Natural killer cell (primary cell): Measurements from ENCODE around the gene NEAT1. TPM values are rescaled to one million over a fixed set of nuclear protein-coding genes. Genes with fewer than 3 reads are reported as not detected.

ENCODE experiments used
- ATAC-seq, 3 donors: fragments of 150-1000 bp in 2 of 3; fragments of 200-7000 bp in 1 of 3; cut with Tn5 transposase; 1 replicate in 1 of 3; 2 replicates in 2 of 3; pipeline ENCODE4 v1.10.0; 2021; ENCODE audit warnings: mild to moderate bottlenecking in 2 of 3, moderate library complexity in 2 of 3
- DNase-seq, 2 donors: peaks; one replicate each; pipeline versions ENCODE4 v3.0.0 to v3.0.0-alpha.2; 2013 to 2021; ENCODE audit warnings: mixed read lengths in 1 of 2
- H3K27ac ChIP-seq: one replicate; pipeline ENCODE4 v1.5.1; 2013; ENCODE audit warnings: mild to moderate bottlenecking, low read length
- H3K27me3 ChIP-seq: one replicate; pipeline ENCODE4 v1.6.1; 2013; ENCODE audit warnings: low read length; ENCODE audit not compliant: control insufficient read depth, insufficient read depth
- H3K36me3 ChIP-seq: one replicate; pipeline ENCODE4 v1.6.1; 2013; ENCODE audit warnings: low read length; ENCODE audit not compliant: control insufficient read depth, insufficient read depth
- H3K4me1 ChIP-seq: one replicate; pipeline ENCODE4 v1.6.1; 2013; ENCODE audit warnings: low read length; ENCODE audit not compliant: control insufficient read depth, insufficient read depth
- H3K4me3 ChIP-seq: one replicate; pipeline ENCODE4 v1.5.1; 2013; ENCODE audit warnings: low read length
- H3K9me3 ChIP-seq: one replicate; pipeline ENCODE4 v1.6.1; 2013; ENCODE audit warnings: low read length; ENCODE audit not compliant: control insufficient read depth, insufficient read depth
- H3K27ac Mint-ChIP-seq, 2 donors: one replicate each; pipeline ENCODE4 v1.8.0; 2022; ENCODE audit warnings: mild to moderate bottlenecking in 2 of 2, mixed read lengths in 2 of 2, moderate library complexity in 1 of 2
- H3K27me3 Mint-ChIP-seq, 2 donors: one replicate each; pipeline ENCODE4 v1.8.0; 2022; ENCODE audit warnings: low read depth in 2 of 2, mixed read lengths in 2 of 2
- H3K36me3 Mint-ChIP-seq: one replicate; pipeline ENCODE4 v1.8.0; 2022; ENCODE audit warnings: mixed read lengths
- H3K4me1 Mint-ChIP-seq, 2 donors: one replicate each; pipeline ENCODE4 v1.8.0; 2022; ENCODE audit warnings: mixed read lengths in 2 of 2
- H3K4me3 Mint-ChIP-seq: one replicate; pipeline ENCODE4 v1.8.0; 2022; ENCODE audit warnings: mild to moderate bottlenecking, moderate library complexity, mixed read lengths
- H3K9me3 Mint-ChIP-seq, 2 donors: one replicate each; pipeline ENCODE4 v1.8.0; 2022; ENCODE audit warnings: mixed read lengths in 2 of 2
- WGBS: methylation state at CpG from one replicate; pipeline ENCODE4 v1.1.7; 2013; ENCODE audit warnings: missing lambda C conversion rate; ENCODE audit not compliant: insufficient coverage; 5-methylcytosine and 5-hydroxymethylcytosine counted together
- intact Hi-C: fragments of 100-400 bp; cut with micrococcal nuclease; formaldehyde crosslinking; loops from one replicate; pipeline ENCODE4 v1.14.2; 2022
- total RNA-seq, 4 donors: library from RNA; stranded (reverse); fragments of 120-200 nt in 1 of 4; gene quantifications; one replicate each; pipeline versions ENCODE4 v1.2.3 to v1.2.4, GENCODE V29; 2013 to 2022
- TF ChIP-seq, protein P1 (sequence below): fragments of 200-600 bp; IDR thresholded peaks from one replicate; pipeline ENCODE4 v1.8.0; 2022; ENCODE audit warnings: antibody characterized with exemption

Gene NEAT1
- total RNA-seq, 3 donors from 2014 or later (not counting 1 experiment from before 2014, with no cell fraction given) = 1,031 to 1,768 (median 1,493) TPM

DNA sequence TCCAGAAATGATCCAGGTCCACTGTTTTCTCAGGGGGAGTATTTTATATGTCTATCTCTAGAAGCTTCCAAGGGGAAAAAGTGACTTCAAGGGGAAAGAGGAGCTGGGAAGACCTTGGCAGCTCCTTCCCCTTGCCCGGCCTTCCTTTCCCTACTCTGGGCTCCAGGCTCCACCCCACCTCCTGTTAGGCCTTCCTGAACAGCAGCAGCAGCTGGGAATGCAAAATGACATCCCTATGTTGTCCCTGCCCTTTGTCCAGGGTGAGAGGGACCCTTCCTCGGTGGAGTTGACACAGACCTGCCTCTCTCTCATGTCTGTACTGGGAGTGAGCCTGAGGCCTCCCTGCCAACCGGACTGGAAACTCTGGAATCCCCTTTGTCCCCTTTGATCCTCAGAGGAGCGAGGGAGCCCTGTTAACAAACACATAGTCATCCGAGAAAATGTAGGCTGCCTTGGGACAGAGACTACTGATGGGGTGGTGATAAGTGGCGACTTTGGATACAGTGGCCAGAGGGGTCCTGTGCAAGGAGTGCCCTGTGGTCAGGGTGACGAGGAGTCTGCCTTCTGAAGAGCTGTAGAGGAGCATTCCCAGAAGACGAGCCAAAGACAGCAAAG is 67.2 kb downstream of the NEAT1 start:
- Mint-ChIP-seq H3K27me3 (no peaks in the 10 kb centered on the region), H3K9me3 (no peaks in the 10 kb centered on the region), H3K4me3 (no peak overlapping the region), H3K36me3 (no peaks in the 10 kb centered on the region), H3K27ac (no peak overlapping the region), H3K4me1 (peaks cover 6 to 13% of the 10 kb centered on the region in 2 donors)
- Histone ChIP-seq H3K36me3 (no peaks in the 10 kb centered on the region), H3K27ac (no peak overlapping the region), H3K27me3 (no peaks in the 10 kb centered on the region), H3K9me3 (no peaks in the 10 kb centered on the region), H3K4me3 (no peak overlapping the region), H3K4me1 (peaks cover 33% of the 10 kb centered on the region)
- intact Hi-C loops = no loop called here
- ATAC-seq (no peak), DNase-seq (no peak)
- TF ChIP-seq, protein P1, sequence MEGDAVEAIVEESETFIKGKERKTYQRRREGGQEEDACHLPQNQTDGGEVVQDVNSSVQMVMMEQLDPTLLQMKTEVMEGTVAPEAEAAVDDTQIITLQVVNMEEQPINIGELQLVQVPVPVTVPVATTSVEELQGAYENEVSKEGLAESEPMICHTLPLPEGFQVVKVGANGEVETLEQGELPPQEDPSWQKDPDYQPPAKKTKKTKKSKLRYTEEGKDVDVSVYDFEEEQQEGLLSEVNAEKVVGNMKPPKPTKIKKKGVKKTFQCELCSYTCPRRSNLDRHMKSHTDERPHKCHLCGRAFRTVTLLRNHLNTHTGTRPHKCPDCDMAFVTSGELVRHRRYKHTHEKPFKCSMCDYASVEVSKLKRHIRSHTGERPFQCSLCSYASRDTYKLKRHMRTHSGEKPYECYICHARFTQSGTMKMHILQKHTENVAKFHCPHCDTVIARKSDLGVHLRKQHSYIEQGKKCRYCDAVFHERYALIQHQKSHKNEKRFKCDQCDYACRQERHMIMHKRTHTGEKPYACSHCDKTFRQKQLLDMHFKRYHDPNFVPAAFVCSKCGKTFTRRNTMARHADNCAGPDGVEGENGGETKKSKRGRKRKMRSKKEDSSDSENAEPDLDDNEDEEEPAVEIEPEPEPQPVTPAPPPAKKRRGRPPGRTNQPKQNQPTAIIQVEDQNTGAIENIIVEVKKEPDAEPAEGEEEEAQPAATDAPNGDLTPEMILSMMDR = no peak
- WGBS = 92% methylated on average over 8 of the region's 8 CpGs

- 95% methylated on average over 3 of the region's 3 CpGs for whole genome bisulfite sequencing
- Histone ChIP-seq H3K4me1 (peaks cover 37% of the 10 kb centered on the region), H3K9me3 (no peaks in the 10 kb centered on the region), H3K27me3 (no peaks in the 10 kb centered on the region), H3K36me3 (no peaks in the 10 kb centered on the region), H3K27ac (no peak overlapping the region), H3K4me3 (no peak overlapping the region)
- H3K36me3 Mint-ChIP-seq = no peaks in the 10 kb centered on the region
- H3K27ac Mint-ChIP-seq = no peak overlapping the region
- peaks cover 6 to 13% of the 10 kb centered on the region in 2 donors for H3K4me1 Mint-ChIP-seq
- DNase-seq (no peak), ATAC-seq (no peak)
- H3K9me3 Mint-ChIP-seq = no peaks in the 10 kb centered on the region
- TF ChIP-seq, protein P1 = no peak
- H3K27me3 Mint-ChIP-seq = no peaks in the 10 kb centered on the region
- intact Hi-C loops = no loop called here
- H3K4me3 Mint-ChIP-seq = no peak overlapping the region
These were observed 68.5 kb downstream of the NEAT1 start for GRCh38 chr11:65491163-65491465.

GRCh38 chr11:65491614-65492386 is 69.2 kb downstream of the NEAT1 start:
- Mint-ChIP-seq H3K4me3 (no peak overlapping the region), H3K36me3 (no peaks in the 10 kb centered on the region), H3K9me3 (no peaks in the 10 kb centered on the region), H3K27ac (no peak overlapping the region), H3K27me3 (no peaks in the 10 kb centered on the region), H3K4me1 (peaks cover 12 to 19% of the 10 kb centered on the region in 2 donors)
- DNase-seq = no peak
- TF ChIP-seq, protein P1 = no peak
- intact Hi-C loops = no loop called here
- Histone ChIP-seq H3K9me3 (no peaks in the 10 kb centered on the region), H3K36me3 (no peaks in the 10 kb centered on the region), H3K4me3 (no peak overlapping the region), H3K4me1 (peaks cover 44% of the 10 kb centered on the region), H3K27me3 (no peaks in the 10 kb centered on the region), H3K27ac (no peak overlapping the region)
- ATAC-seq = peak in 1 of 3 donors; percentile 29
- 68% methylated on average over 15 of the region's 17 CpGs for WGBS

DNA sequence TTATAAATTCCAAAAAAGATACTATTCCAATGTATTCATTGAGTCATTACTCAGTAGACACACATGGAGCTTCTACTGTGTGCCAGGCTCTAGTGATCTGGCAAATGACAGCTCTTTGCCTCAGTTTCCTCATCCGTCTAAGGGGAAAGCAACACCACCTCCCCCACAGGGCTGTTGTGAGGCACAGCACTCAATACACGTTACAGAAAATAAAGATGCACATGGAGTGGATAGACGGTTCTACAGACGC is 69.7 kb downstream of the NEAT1 start:
- WGBS = 75% methylated on average over 4 of the region's 4 CpGs
- peaks cover 49% of the 10 kb centered on the region for H3K4me1 ChIP-seq

More for the DNA sequence above, 69.7 kb downstream of the NEAT1 start:
- Histone ChIP-seq H3K36me3 (no peaks in the 10 kb centered on the region), H3K9me3 (no peaks in the 10 kb centered on the region), H3K27ac (peak overlapping the region; percentile 32), H3K4me3 (no peak overlapping the region), H3K27me3 (no peaks in the 10 kb centered on the region)
- H3K4me1 Mint-ChIP-seq = peaks cover 17 to 25% of the 10 kb centered on the region in 2 donors
- DNase-seq (no peak), ATAC-seq (no peak)
- intact Hi-C loops = no loop called here
- no peak overlapping the region for H3K4me3 Mint-ChIP-seq
- H3K36me3 Mint-ChIP-seq = no peaks in the 10 kb centered on the region
- no peaks in the 10 kb centered on the region for H3K27me3 Mint-ChIP-seq
- H3K9me3 Mint-ChIP-seq = no peaks in the 10 kb centered on the region
- H3K27ac Mint-ChIP-seq = no peak overlapping the region
- TF ChIP-seq, protein P1 = no peak
